ENCODE data around the gene LRRN3.

The LRRN3 gene

GRCh38 chr7:111173528-111173927 is 82.6 kb downstream of the LRRN3 start:
- no peak for DNase-seq

GRCh38 chr7:111173990-111174389 is 83.1 kb downstream of the LRRN3 start:
- no peak for DNase-seq

GRCh38 chr7:111174510-111174909 is 83.6 kb downstream of the LRRN3 start:
- DNase-seq, result no peak
